Duodenal mucosa (tissue), 2 donors: ENCODE results near the gene TTLL7.

Experiments used
- H3K27ac ChIP-seq: one replicate; pipeline ENCODE4 v1.7.0; 2013; ENCODE audit warnings: low read depth, low read length
- H3K27me3 ChIP-seq, 2 donors: one replicate each; pipeline ENCODE4 v1.7.0; 2013; ENCODE audit warnings: low read length in 2 of 2, control low read depth in 1 of 2; ENCODE audit not compliant: insufficient read depth in 2 of 2, control insufficient read depth in 1 of 2
- H3K36me3 ChIP-seq, 2 donors: one replicate each; pipeline ENCODE4 v1.7.0; 2013; ENCODE audit warnings: low read length in 2 of 2, control low read depth in 1 of 2; ENCODE audit not compliant: insufficient read depth in 2 of 2, control insufficient read depth in 1 of 2
- H3K4me1 ChIP-seq, 2 donors: one replicate each; pipeline ENCODE4 v1.7.0; 2013; ENCODE audit warnings: low read length in 2 of 2, control low read depth in 1 of 2; ENCODE audit not compliant: insufficient read depth in 2 of 2, control insufficient read depth in 1 of 2
- H3K4me3 ChIP-seq, 2 donors: one replicate each; pipeline ENCODE4 v1.7.0; 2013; ENCODE audit warnings: low read length in 2 of 2, low read depth in 1 of 2
- H3K9ac ChIP-seq, 2 donors: one replicate each; pipeline ENCODE4 v1.7.0; 2013; ENCODE audit warnings: low read length in 2 of 2, low read depth in 1 of 2
- H3K9me3 ChIP-seq, 2 donors: one replicate each; pipeline ENCODE4 v1.7.0; 2013; ENCODE audit warnings: low read length in 2 of 2, control low read depth in 1 of 2; ENCODE audit not compliant: control insufficient read depth in 1 of 2

Gene TTLL7

GRCh38 chr1:83857103-83857502 lies 141.8 kb downstream of the TTLL7 start:
- Histone ChIP-seq H3K9me3 (no peaks in the 10 kb centered on the region), H3K27ac (no peak overlapping the region), H3K36me3 (no peaks in the 10 kb centered on the region)

GRCh38 chr1:83856381-83856780 lies 142.6 kb downstream of the TTLL7 start:
- Histone ChIP-seq H3K9me3 (no peaks in the 10 kb centered on the region), H3K4me1 (peaks cover 0 to 18% of the 10 kb centered on the region in 2 donors), H3K9ac (no peak overlapping the region)

More at GRCh38 chr1:83857103-83857502, 141.8 kb downstream of the TTLL7 start:
- Histone ChIP-seq H3K4me1 (peaks cover 0 to 12% of the 10 kb centered on the region in 2 donors), H3K9ac (no peak overlapping the region), H3K4me3 (no peak overlapping the region), H3K27me3 (no peaks in the 10 kb centered on the region)

GRCh38 chr1:83854456-83854855 lies 144.5 kb downstream of the TTLL7 start:
- Histone ChIP-seq H3K4me3 (no peak overlapping the region), H3K9ac (no peak overlapping the region), H3K36me3 (no peaks in the 10 kb centered on the region), H3K4me1 (peaks cover 10 to 26% of the 10 kb centered on the region in 2 donors), H3K27ac (no peak overlapping the region), H3K27me3 (no peaks in the 10 kb centered on the region), H3K9me3 (no peaks in the 10 kb centered on the region)

More at GRCh38 chr1:83856381-83856780, 142.6 kb downstream of the TTLL7 start:
- Histone ChIP-seq H3K4me3 (no peak overlapping the region), H3K36me3 (no peaks in the 10 kb centered on the region), H3K27me3 (no peaks in the 10 kb centered on the region), H3K27ac (no peak overlapping the region)

- peaks cover 10 to 30% of the 10 kb centered on the region in 2 donors for H3K4me1 ChIP-seq
- H3K4me3 ChIP-seq = no peak overlapping the region
- H3K27ac ChIP-seq = no peak overlapping the region
- no peaks in the 10 kb centered on the region for H3K27me3 ChIP-seq
- no peaks in the 10 kb centered on the region for H3K9me3 ChIP-seq
- H3K9ac ChIP-seq = no peak overlapping the region
- H3K36me3 ChIP-seq = no peaks in the 10 kb centered on the region
These were observed 148.1 kb downstream of the TTLL7 start for GRCh38 chr1:83850834-83851233.

GRCh38 chr1:83849191-83850061 lies 149.5 kb downstream of the TTLL7 start:
- peaks cover 10 to 39% of the 10 kb centered on the region in 2 donors for H3K4me1 ChIP-seq
- no peak overlapping the region for H3K27ac ChIP-seq
- H3K36me3 ChIP-seq = no peaks in the 10 kb centered on the region
- H3K9me3 ChIP-seq = no peaks in the 10 kb centered on the region
- no peaks in the 10 kb centered on the region for H3K27me3 ChIP-seq
- H3K9ac ChIP-seq = no peak overlapping the region
- H3K4me3 ChIP-seq = no peak overlapping the region

- H3K9ac ChIP-seq = no peak overlapping the region
- no peak overlapping the region for H3K4me3 ChIP-seq
- H3K36me3 ChIP-seq = no peaks in the 10 kb centered on the region
- no peak overlapping the region for H3K27ac ChIP-seq
- peaks cover 9 to 24% of the 10 kb centered on the region in 2 donors for H3K4me1 ChIP-seq
- no peaks in the 10 kb centered on the region for H3K9me3 ChIP-seq
- H3K27me3 ChIP-seq = no peaks in the 10 kb centered on the region
These were observed 152.8 kb downstream of the TTLL7 start for GRCh38 chr1:83846138-83846537.

- H3K27me3 ChIP-seq = no peaks in the 10 kb centered on the region
- H3K9me3 ChIP-seq = no peaks in the 10 kb centered on the region
- H3K9ac ChIP-seq = no peak overlapping the region
- no peaks in the 10 kb centered on the region for H3K36me3 ChIP-seq
- no peak overlapping the region for H3K4me3 ChIP-seq
- no peak overlapping the region for H3K27ac ChIP-seq
- peaks cover 3 to 18% of the 10 kb centered on the region in 2 donors for H3K4me1 ChIP-seq
These were observed 153.4 kb downstream of the TTLL7 start for GRCh38 chr1:83845437-83846071.

- no peak overlapping the region for H3K9ac ChIP-seq
- no peaks in the 10 kb centered on the region for H3K9me3 ChIP-seq
- no peaks in the 10 kb centered on the region for H3K36me3 ChIP-seq
- H3K4me1 ChIP-seq = peaks cover 0 to 12% of the 10 kb centered on the region in 2 donors
- no peaks in the 10 kb centered on the region for H3K27me3 ChIP-seq
- H3K4me3 ChIP-seq = no peak overlapping the region
- no peak overlapping the region for H3K27ac ChIP-seq
These were observed 154.4 kb downstream of the TTLL7 start for GRCh38 chr1:83844546-83844945.

- Histone ChIP-seq H3K9me3 (no peaks in the 10 kb centered on the region), H3K4me3 (no peak overlapping the region), H3K27me3 (no peaks in the 10 kb centered on the region), H3K27ac (no peak overlapping the region), H3K4me1 (no peaks in the 10 kb centered on the region), H3K36me3 (no peaks in the 10 kb centered on the region), H3K9ac (no peak overlapping the region)
These were observed 159.3 kb downstream of the TTLL7 start for GRCh38 chr1:83839566-83840173.

- Histone ChIP-seq H3K36me3 (no peaks in the 10 kb centered on the region), H3K27ac (no peak overlapping the region), H3K4me1 (no peaks in the 10 kb centered on the region), H3K9ac (no peak overlapping the region), H3K27me3 (no peaks in the 10 kb centered on the region), H3K9me3 (no peaks in the 10 kb centered on the region), H3K4me3 (no peak overlapping the region)
These were observed 160.4 kb downstream of the TTLL7 start for GRCh38 chr1:83838573-83838972.
